GM23338 (cell line): ENCODE results near the gene SASH1. TPM values are rescaled to one million over a fixed set of nuclear protein-coding genes. Genes with fewer than 3 reads are reported as not detected.

Source experiments
- ATAC-seq: fragments of 200-7000 bp; cut with Tn5 transposase; 3 replicates; pipeline ENCODE4 v1.9.1; 2020
- DNase-seq: peaks from one replicate; pipeline ENCODE4 v3.0.0-alpha.2; 2015; ENCODE audit warnings: low spot score
- H2AFZ ChIP-seq: fragments of 200-600 bp; sonication (generic); 2 replicates; pipeline ENCODE4 v1.8.0; 2016; ENCODE audit warnings: antibody characterized with exemption, mild to moderate bottlenecking, moderate library complexity
- H3F3A ChIP-seq: fragments of 200-600 bp; sonication (generic); replicated peaks from 2 replicates; pipeline ENCODE4 v1.8.0; 2017; ENCODE audit warnings: antibody characterized with exemption, mixed run types, low read depth
- H3K27ac ChIP-seq: fragments of 200-600 bp; sonication (generic); 2 replicates; pipeline ENCODE4 v1.6.1; 2016; ENCODE audit warnings: low read depth
- H3K27me3 ChIP-seq: fragments of 200-600 bp; sonication (generic); 2 replicates; pipeline ENCODE4 v1.8.0; 2016; ENCODE audit warnings: mild to moderate bottlenecking, mixed run types, moderate library complexity; ENCODE audit not compliant: insufficient read depth
- H3K36me3 ChIP-seq: fragments of 200-600 bp; sonication (generic); 2 replicates; pipeline ENCODE4 v1.8.0; 2016; ENCODE audit warnings: mild to moderate bottlenecking; ENCODE audit not compliant: insufficient read depth
- H3K4me1 ChIP-seq: fragments of 200-600 bp; sonication (generic); 2 replicates; pipeline ENCODE4 v1.8.0; 2016; ENCODE audit warnings: mild to moderate bottlenecking, moderate library complexity; ENCODE audit not compliant: insufficient read depth
- H3K4me2 ChIP-seq: fragments of 200-600 bp; sonication (generic); 2 replicates; pipeline ENCODE4 v1.7.1; 2017; ENCODE audit warnings: mixed run types
- H3K4me3 ChIP-seq: fragments of 200-600 bp; sonication (generic); 2 replicates; pipeline ENCODE4 v1.6.1; 2016; ENCODE audit warnings: mixed run types
- H3K79me2 ChIP-seq: fragments of 200-600 bp; sonication (generic); replicated peaks from 2 replicates; pipeline ENCODE4 v1.8.0; 2017; ENCODE audit warnings: mild to moderate bottlenecking; ENCODE audit not compliant: insufficient read depth
- H3K9me2 ChIP-seq: fragments of 200-600 bp; sonication (generic); 2 replicates; pipeline ENCODE4 v1.8.0; 2017; ENCODE audit not compliant: insufficient read depth
- H4K20me1 ChIP-seq: fragments of 200-600 bp; sonication (generic); replicated peaks from 2 replicates; pipeline ENCODE4 v1.8.0; 2017; ENCODE audit warnings: mild to moderate bottlenecking; ENCODE audit not compliant: insufficient read depth
- H3K27ac Mint-ChIP-seq: 2 replicates; pipeline ENCODE4 v1.8.0; 2020; ENCODE audit warnings: inconsistent platforms, mild to moderate bottlenecking, moderate library complexity, mixed read lengths
- H3K27me3 Mint-ChIP-seq: 3 replicates; pipeline ENCODE4 v1.8.0; 2022; ENCODE audit warnings: low read depth, mild to moderate bottlenecking, moderate library complexity, mixed read lengths, inconsistent platforms; ENCODE audit not compliant: insufficient read depth, poor library complexity
- H3K36me3 Mint-ChIP-seq: 3 replicates; pipeline ENCODE4 v1.8.0; 2021; ENCODE audit warnings: low read depth, mild to moderate bottlenecking, inconsistent platforms, moderate library complexity, mixed read lengths
- H3K4me1 Mint-ChIP-seq: 3 replicates; pipeline ENCODE4 v1.8.0; 2020; ENCODE audit warnings: mild to moderate bottlenecking, inconsistent platforms, mixed read lengths
- H3K4me3 Mint-ChIP-seq: 3 replicates; pipeline ENCODE4 v1.8.0; 2021; ENCODE audit warnings: moderate library complexity, mild to moderate bottlenecking, inconsistent platforms, mixed read lengths
- H3K9me3 Mint-ChIP-seq: 3 replicates; pipeline ENCODE4 v1.8.0; 2020; ENCODE audit warnings: moderate library complexity, mild to moderate bottlenecking, inconsistent platforms, mixed read lengths
- POLR2AphosphoS5 ChIP-seq: IDR thresholded peaks from 2 replicates; pipeline ENCODE4 v1.6.1; 2016; ENCODE audit warnings: antibody characterized with exemption, low read depth
- ZNF462 ChIP-seq: fragments of 250-450 bp; sonication (Bioruptor Pico); IDR thresholded peaks from 2 replicates; pipeline ENCODE4 v1.5.0; 2020; ENCODE audit warnings: mild to moderate bottlenecking, moderate library complexity
- polyA plus RNA-seq: library from polyadenylated mRNA; unstranded; fragments of >200 nt; fragmentation: Nextera tagmentation; extraction: Ambion mirVana; gene quantifications from 2 replicates; pipeline ENCODE4 v1.2.1, GENCODE V29; 2016
- total RNA-seq: library from RNA; depleted of rRNA; stranded (reverse); fragments of >200 nt; shearing (Covaris generic); gene quantifications from 2 replicates; pipeline ENCODE4 v1.2.3, GENCODE V29; 2014

SASH1 gene
- total and polyA plus RNA-seq, 2 experiments from 2014 or later: 8.2 to 30.2 TPM

GRCh38 chr6:148534871-148535270 is 192.2 kb downstream of the SASH1 start (continued):
- TF ChIP-seq ZNF462 (CRISPR knock-in tag): no peak

- no peak overlapping the region for H3K27ac Mint-ChIP-seq
- H4K20me1 ChIP-seq: no peaks in the 10 kb centered on the region
- TF ChIP-seq ZNF462 (CRISPR knock-in tag): no peak
- no peak for TF ChIP-seq POLR2AphosphoS5
- H3K4me3 ChIP-seq: no peak overlapping the region
- no peaks in the 10 kb centered on the region for H3K9me2 ChIP-seq
- no peak for DNase-seq
- H3K4me3 Mint-ChIP-seq: no peak overlapping the region
- no peaks in the 10 kb centered on the region for H3K27me3 ChIP-seq
- H3K9me3 Mint-ChIP-seq: no peaks in the 10 kb centered on the region; the same call in 1 of the 3 replicates
- H3K4me1 ChIP-seq: peaks cover 14% of the 10 kb centered on the region
- peaks cover 14% of the 10 kb centered on the region; the same call in 1 of the 2 replicates for H3K36me3 ChIP-seq
- H3K4me1 Mint-ChIP-seq: peaks cover 25% of the 10 kb centered on the region
- no peak overlapping the region for H3K4me2 ChIP-seq
- no peak overlapping the region for H2AFZ ChIP-seq
- H3K27me3 Mint-ChIP-seq: peaks cover 8% of the 10 kb centered on the region
- H3K36me3 Mint-ChIP-seq: peaks cover 66% of the 10 kb centered on the region
- H3K79me2 ChIP-seq: no peaks in the 10 kb centered on the region
- no peak overlapping the region for H3K27ac ChIP-seq
- 0 out of 2 replicates have a peak, but pooled peaks cover 4% of the 10 kb centered on the region for H3F3A ChIP-seq
- no peak for ATAC-seq
These were observed 192.7 kb downstream of the SASH1 start for GRCh38 chr6:148535381-148535780.
